ENCODE data around the gene ROR1.

GRCh38 chr1:63797056-63797726 is 23.4 kb downstream of the ROR1 start:
- TF ChIP-seq POLR2A (IDR thresholded peaks at IDR 0.05) (no peak), CTCF (IDR thresholded peaks at IDR 0.05) (no peak)

Data from thyroid gland (tissue), 4 donors.